DMS 273 treated with DMSO at 0.1 percent for 48 hours (cell line): ENCODE data around the gene NSF.
"Not testable (repeated sequence)": the region's sequence is repeated elsewhere in the genome, so short reads cannot be mapped to it uniquely, and the experiment has no call there.

Source experiments
- DNase-seq: peaks from one replicate; lab custom pipeline; 2025; lab: John Stamatoyannopoulos, UW

NSF gene

GRCh38 chr17:46776298-46777005 is 186.0 kb downstream of the NSF start:
- no peak for DNase-seq

GRCh38 chr17:46777943-46778915 is 187.8 kb downstream of the NSF start:
- no peak for DNase-seq

GRCh38 chr17:46780003-46780373 is 189.5 kb downstream of the NSF start:
- DNase-seq: no peak

GRCh38 chr17:46782250-46782953 is 191.9 kb downstream of the NSF start:
- no peak for DNase-seq

DNA sequence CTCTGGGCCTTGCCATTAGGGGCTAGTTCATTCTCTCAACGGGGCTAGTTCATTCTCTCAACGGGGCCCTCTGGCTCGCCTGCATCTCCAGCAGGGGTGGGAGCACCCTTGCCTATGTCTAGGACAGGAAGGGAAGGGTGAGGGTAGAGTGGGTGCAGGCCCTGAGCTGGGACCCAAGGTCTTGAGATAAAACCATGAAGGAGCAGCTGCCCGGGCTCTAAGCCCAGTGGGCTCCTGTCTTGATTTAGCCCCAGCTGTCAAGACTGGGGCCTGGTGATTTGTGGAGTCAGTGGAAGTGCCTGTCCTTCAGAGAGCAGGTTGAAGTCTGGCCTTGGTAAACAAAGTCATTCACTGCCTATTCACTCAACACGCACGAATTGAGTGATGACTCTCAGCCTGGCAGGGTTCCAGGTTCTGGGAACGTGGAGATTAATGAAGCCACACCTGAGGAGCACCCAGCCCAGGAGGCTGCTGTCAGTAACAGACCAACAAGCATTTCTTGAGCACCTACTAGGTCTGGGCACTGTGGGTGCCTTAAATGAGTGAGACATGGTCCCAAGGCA is 192.6 kb downstream of the NSF start:
- DNase-seq: no peak

GRCh38 chr17:46785696-46786095 is 195.2 kb downstream of the NSF start:
- no peak for DNase-seq

- DNase-seq: no peak
Measured at GRCh38 chr17:46787478-46787877, 197.0 kb downstream of the NSF start.

- no peak for DNase-seq
Measured at GRCh38 chr17:46788300-46788699, 197.8 kb downstream of the NSF start.

DNA sequence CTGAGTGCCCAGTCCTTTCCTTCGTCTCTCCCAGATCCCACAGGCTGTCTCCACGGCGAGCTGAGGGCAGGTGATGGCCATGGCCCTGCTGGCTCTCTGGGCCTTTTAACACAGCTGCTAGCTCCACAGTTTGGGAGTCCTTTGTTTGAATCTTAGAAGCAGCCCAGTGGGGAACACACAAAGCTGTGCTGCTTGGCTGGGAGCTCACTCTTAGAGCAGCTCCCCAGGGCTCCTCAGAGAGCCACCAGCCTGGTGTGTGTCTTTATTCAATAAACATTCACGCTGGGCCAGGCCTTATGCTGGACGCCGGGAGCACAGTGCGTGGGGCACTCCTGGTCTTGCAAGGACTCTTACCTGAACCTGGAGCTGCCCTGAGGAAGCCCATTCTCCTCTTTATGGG is 198.3 kb downstream of the NSF start:
- DNase-seq: no peak

DNA sequence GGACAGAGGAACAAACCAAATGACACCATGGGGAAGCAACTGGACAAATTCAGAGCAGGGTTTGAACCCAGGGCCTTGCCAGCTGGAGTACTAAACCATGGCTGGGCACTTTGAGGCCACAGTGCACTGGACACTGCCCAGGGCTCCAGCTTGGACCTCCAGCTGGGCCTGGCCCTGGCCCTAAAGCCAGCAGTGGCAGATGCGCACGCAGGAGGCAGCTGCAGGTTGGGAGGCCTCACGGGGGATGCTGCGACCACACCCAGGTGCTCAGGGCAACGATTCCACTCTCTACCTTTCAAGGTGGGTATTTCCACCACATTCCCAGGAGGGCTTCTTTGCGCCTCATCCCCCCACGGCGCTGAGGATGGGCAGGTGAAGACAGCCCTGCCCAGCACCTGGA is 199.1 kb downstream of the NSF start:
- DNase-seq: no peak

DNA sequence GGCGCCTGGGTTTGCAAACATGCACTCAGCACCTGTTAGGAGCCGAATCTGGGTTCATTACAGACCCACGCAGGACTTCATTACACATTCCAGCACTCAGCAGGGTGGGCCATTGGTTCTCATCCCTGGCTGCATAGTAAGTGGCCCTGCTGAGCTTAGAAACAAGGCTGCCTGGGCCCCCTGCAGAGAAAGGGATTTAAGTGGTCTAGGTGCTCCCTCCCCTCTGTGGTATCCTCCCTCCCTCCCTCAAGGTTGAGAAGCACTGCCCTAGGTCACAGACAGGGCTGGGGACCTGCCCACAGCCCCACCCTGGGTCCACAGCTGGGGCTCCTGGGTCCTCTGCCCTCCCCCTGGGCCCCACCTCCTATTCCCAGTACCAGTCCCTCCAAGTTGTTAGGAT is 199.7 kb downstream of the NSF start:
- no peak for DNase-seq

GRCh38 chr17:46791531-46791930 is 201.1 kb downstream of the NSF start:
- DNase-seq: no peak

DNA sequence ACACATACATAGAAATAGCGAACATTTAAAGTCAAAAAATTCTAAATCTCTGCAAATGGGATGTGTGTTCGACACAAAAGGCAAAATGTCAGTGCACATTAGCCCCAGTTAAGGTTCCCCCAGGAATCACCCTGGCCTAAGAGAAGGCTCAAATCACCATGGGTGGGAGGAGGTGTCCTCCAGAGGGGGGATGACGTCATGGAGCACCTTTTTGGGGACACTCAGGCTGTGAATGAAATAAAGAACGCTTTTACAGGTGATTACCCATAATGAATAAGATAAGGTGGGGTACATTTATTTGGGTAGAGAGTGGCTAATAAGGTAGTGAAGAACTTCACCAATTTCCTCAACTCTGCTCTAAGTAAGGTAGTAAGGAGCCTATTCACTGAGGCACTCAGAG is 201.6 kb downstream of the NSF start:
- no peak for DNase-seq

GRCh38 chr17:46793023-46793422 is 202.6 kb downstream of the NSF start:
- not testable (repeated sequence) for DNase-seq

GRCh38 chr17:46793541-46793940 is 203.1 kb downstream of the NSF start:
- DNase-seq: no peak

DNA sequence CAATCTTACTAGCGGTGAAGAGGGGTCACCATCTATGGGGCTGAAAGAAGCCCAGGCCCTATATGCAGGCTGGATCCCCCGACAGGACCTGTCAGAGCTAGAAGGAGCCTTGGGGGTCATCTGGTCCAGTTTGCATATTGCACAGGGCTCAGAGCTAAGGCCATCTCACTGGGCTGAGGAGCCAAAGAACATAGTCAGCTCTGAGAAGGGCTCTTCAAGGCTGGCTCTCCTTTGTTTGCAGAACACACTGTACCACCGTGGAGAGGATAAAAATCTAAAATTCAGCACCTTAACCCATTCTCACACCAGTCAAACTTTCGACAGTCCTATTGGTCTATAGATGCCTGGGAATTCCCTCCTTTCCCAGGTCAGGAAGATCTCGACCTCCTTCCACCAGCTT is 203.8 kb downstream of the NSF start:
- no peak for DNase-seq

GRCh38 chr17:46795379-46795952 is 205.0 kb downstream of the NSF start:
- no peak for DNase-seq

DNA sequence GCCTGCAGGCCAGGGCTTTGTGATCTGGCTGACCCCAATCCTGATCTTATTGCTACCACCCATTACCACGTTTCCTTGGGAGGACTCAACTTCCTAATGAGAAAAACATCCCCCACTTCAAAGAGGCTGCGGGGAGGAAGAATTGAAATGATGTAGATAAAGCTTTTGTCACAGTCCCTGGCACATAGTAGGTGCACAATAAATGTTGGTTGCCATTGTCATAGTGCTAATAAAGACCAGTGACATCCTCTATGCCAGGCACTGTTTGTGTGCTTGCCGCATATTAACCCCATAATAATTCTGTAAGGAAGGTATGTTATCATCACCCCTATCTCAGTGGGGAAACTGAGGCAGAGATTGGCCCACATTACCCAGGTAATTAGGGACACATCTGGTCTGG is 205.6 kb downstream of the NSF start:
- DNase-seq: no peak

- DNase-seq: no peak
Measured at GRCh38 chr17:46796524-46796923, 206.1 kb downstream of the NSF start.

GRCh38 chr17:46796956-46797530 is 206.6 kb downstream of the NSF start:
- no peak for DNase-seq

DNA sequence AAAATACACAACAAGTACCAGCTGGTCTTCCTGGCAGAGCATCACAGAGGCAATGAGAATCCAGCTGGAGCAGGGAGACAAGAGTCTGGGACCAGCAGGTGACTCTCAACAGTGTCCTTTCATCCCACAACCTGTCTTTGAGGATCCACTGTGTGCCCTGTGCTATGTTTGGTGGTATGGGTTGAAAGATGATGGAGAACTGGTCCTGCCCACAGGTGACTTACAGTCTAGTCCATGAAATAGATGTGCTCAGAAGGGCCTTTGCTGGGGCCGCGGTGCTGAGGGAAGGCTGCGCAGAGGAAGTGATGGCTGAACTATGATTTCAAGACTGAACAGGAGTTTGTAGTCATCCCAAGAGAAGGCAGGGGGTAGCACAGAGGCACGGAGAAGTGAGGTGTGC is 210.1 kb downstream of the NSF start:
- no peak for DNase-seq

DNA sequence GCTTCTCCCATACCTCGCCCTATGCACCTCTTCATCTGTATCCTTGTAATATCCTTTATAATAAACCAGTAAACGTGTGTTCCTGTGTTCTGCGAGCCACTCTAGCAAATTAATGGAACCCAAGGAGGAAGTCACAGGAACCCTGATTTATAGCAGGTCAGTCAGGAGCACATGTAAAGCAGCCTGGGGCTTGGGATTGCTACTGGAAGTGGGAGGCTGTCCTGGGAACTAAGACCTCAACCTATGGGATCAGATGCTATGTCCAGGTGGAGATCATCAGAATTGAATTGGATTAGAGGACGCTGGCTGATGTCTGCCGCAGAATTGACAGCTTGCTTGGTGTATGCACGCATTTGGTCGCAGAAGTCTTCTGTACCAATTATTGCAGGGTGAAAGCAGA is 212.3 kb downstream of the NSF start:
- DNase-seq: no peak
